Placental pericyte (primary cell): Measurements from ENCODE around the gene GOLGA3. TPM values are rescaled to one million over a fixed set of nuclear protein-coding genes. Genes with fewer than 3 reads are reported as not detected.

Experiments used
- small RNA-seq: library from RNA; depleted of rRNA; stranded (forward); fragments of <200 nt; gene quantifications from one replicate; pipeline ENCODE3, GENCODE V24; 2012; ENCODE audit warnings: low replicate concordance
- total RNA-seq: library from RNA; depleted of rRNA; stranded (reverse); fragments of >200 nt; gene quantifications from 2 replicates; pipeline ENCODE4 v1.2.3, GENCODE V29; 2012

The GOLGA3 gene
- 155 and 184 TPM in 2 replicates for total RNA-seq

GRCh38 chr12:132828706-132829534, at the start of gene GOLGA3:
GOLGA3 (minus strand) TSS chr12:132828869; CDS start chr12:132822128, 6,741 bp downstream.

GRCh38 chr12:132761032-132761920, 67.4 kb downstream of the GOLGA3 start, which contains the start of gene ANKLE2:
ANKLE2 (minus strand) TSS chr12:132761832; CDS start chr12:132761798, 34 bp downstream.

Small RNAs within 50 kb of the gene (small RNA-seq; reads per million reads assigned to genes)
- 0.13 reads per million for gene RNA5SP379

Other genes with a start within 250 kb of the GOLGA3 start
- gene LRCOL1, start 218.3 kb downstream of the GOLGA3 start, total RNA-seq: not detected in 2 replicates
- gene P2RX2, start 210.1 kb downstream of the GOLGA3 start, total RNA-seq: not detected in 2 replicates
- gene POLE, start 141.5 kb downstream of the GOLGA3 start, total RNA-seq: 6.8 and 70.6 TPM in 2 replicates
- 10.9 and 11.0 TPM in 2 replicates for gene PXMP2, start 141.3 kb downstream of the GOLGA3 start, total RNA-seq
- gene PGAM5, start 118.0 kb downstream of the GOLGA3 start, total RNA-seq: 23.9 and 73.7 TPM in 2 replicates
- gene ANKLE2, start 67.0 kb downstream of the GOLGA3 start, total RNA-seq: 114 and 154 TPM in 2 replicates
- 48.8 and 52.1 TPM in 2 replicates for gene CHFR, start 58.7 kb upstream of the GOLGA3 start, total RNA-seq
- 10.1 and 10.7 TPM in 2 replicates for gene ZNF605, start 127.4 kb upstream of the GOLGA3 start, total RNA-seq
- gene ZNF26, start 157.5 kb upstream of the GOLGA3 start, total RNA-seq: 18.2 and 28.6 TPM in 2 replicates
- gene ZNF84, start 208.6 kb upstream of the GOLGA3 start, total RNA-seq: 14.0 and 23.9 TPM in 2 replicates